Measurements from ENCODE around the gene TIGD4.
A peak's percentile ranks its signal among the peaks of the same experiment; 100 is the strongest.
"Not testable (repeated sequence)": the region's sequence is repeated elsewhere in the genome, so short reads cannot be mapped to it uniquely, and the experiment has no call there.

Gene TIGD4

DNA sequence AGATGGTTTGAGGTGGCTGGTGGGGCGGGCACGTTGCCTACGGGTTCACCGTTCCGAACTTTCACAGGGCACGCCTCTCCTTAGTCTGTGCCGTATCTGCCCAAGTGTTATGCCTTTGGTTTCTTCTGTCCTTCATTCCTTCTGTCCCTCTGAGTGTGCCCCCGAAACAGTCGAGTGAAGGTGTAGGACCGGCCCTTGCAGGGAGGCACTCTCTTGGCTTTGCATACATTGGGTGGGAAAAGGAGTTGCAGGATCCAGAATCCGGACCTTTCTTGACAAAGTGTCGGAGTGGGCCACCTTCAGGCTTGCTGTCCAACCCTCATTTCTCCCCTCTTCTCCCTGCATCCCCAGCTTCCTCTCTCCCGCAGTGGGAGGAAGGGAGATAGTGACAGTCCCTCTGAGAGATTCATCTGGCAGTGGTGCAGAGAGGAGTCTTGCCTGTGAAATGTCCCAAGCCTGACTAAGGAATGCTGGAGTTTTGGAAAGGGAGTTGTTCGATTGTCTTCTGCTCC lies 793 bp upstream of the TIGD4 start:
- DNase-seq, result no peak

DNA sequence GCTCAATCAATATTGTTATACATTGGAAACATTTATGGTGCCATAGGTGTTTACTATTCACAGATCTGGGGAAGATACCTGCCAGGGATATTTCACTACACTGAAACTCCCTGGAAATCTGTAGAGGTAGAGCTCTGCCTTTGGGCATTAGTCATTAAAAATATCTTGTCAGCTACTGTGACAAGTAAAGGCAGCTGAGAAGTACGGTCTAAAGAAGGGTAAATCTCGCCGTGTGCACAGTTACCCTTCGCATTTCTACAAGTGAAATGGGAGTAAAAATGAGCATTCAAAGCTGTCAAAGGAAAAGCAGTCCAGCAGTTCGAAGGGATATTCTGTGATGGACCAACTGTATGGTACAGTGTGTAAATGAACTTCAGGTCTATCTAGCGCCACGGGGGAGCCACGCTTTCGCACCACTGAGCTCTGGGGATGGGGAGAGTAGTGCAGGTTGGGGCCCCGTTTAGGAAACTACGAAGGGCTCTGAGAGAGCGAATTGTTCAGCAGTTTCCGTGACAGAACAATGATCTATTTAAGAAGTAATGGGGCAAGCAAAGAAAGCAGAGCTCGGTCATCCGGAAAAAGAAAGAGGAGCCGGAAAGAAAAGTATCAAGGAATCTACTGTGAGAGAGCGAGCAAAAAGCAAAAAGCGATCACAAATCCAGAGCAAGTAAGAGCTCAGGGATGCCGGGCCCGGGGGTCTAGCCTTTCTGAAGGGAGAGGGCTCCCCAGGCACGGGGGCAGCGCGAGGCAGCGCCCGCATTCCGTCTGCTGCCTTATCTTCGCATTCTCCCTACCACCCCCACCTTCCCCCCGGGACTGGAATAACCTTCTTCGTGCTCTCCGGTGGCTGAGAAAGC lies 646 bp downstream of the TIGD4 start:
- peak in 1 of 2 experiments; percentile 13 for DNase-seq

- no peak for DNase-seq
Observed at GRCh38 chr4:152777488-152777887, 2.0 kb downstream of the TIGD4 start.

DNA sequence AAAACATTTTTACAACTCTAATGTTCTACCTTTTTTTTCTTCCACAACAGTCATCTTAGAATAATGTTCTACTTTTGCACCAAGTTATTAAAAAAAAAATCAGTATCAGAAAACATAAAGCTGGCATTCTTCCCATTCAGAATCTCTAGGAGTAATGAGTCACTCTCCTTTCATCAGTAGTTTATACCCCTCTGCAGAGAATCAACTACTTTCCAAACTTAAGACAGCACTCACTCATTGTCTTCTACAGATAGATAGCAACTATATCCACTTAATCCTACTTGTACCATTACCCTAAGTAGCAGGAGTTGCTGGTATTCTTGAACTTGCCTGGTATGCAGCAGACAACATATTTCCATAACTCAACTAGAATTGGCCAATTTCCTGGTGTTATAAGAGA lies 3.2 kb downstream of the TIGD4 start:
- no peak for DNase-seq

- DNase-seq, result no peak
Observed at GRCh38 chr4:152773953-152774352, 5.6 kb downstream of the TIGD4 start.

- DNase-seq, result no peak
Observed at GRCh38 chr4:152773339-152773738, 6.2 kb downstream of the TIGD4 start.

- no peak for DNase-seq
Observed at GRCh38 chr4:152771741-152772533, 7.6 kb downstream of the TIGD4 start.

GRCh38 chr4:152765069-152765737 lies 14.3 kb downstream of the TIGD4 start:
- DNase-seq, result not testable (repeated sequence)

- DNase-seq, result no peak
Observed at GRCh38 chr4:152763796-152764195, 15.7 kb downstream of the TIGD4 start.

DNA sequence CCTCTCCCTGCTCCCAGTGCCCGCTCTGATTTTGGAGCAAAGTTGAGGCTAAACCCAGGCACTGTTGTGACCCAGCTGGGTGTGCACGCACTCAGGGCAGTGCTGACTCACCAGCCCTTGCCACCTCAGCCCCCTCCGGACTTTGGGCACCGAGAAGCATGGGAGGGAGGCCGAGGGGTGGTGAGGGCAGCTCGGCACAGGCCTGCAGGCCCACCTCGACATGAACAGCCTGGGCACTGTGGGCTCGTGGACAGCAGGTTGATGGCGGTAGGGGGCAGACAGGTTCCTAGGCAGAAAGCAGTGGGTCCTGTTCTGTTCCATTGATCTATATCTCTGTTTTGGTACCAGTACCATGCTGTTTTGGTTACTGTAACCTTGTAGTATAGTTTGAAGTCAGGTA lies 30.9 kb downstream of the TIGD4 start:
- no peak for DNase-seq

- no peak for DNase-seq
Observed at GRCh38 chr4:152747444-152747843, 32.1 kb downstream of the TIGD4 start.

- no peak for DNase-seq
Observed at GRCh38 chr4:152738827-152739226, 40.7 kb downstream of the TIGD4 start.

GRCh38 chr4:152735906-152736305 lies 43.6 kb downstream of the TIGD4 start:
- DNase-seq, result no peak

- DNase-seq, result peak in 1 of 2 experiments; percentile 2
Observed at GRCh38 chr4:152735396-152735859, 44.1 kb downstream of the TIGD4 start.

DNA sequence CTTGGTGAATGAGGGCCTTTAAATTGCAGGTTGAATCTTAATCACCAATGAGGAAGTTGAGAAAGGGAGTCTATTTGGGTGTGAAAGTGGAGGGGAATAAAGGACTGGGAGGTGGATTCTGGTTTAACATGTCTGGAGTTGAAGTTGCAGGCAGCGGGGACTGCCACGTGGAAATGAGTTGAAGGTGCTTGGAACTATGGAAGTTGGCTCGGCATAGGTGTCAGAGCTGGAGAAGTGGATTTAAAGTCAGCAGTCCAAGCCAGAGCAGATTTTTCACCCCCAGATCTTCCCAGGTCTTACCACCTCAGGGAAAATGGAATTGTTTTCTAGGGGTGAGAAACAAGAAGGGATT lies 44.9 kb downstream of the TIGD4 start:
- no peak for DNase-seq

DNA sequence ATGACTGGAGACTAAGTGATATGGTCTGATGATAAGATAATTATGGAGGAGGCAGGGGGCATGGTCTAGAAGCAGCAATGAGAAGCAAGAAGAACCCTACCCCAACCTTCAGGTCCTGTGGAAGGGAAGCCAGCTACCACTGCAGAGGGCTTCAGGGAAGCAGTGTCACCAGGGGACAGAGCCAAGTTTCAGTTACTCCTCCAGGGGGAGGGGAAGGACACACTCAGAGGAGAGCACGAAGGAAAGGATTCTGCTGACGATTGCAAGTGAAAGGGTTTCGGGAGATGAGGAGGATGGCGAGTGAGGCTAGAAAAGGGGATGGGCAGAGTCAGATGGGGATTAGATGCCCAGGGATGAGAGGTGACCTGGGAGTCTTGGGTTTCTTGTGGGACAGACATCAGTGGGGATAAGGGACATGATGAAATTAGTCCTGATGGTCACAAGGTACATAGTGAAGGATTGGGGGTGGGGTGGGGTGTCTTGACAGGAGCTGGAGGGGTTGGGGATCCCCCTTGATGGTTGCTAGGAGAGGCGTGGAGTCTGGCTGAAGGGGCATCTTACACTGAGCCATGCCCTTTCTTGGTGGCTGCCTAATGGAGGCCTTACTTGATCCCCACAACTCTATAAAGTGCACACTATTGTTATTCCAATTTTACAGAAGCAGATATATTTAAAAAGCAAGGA lies 45.4 kb downstream of the TIGD4 start:
- DNase-seq, result no peak

DNA sequence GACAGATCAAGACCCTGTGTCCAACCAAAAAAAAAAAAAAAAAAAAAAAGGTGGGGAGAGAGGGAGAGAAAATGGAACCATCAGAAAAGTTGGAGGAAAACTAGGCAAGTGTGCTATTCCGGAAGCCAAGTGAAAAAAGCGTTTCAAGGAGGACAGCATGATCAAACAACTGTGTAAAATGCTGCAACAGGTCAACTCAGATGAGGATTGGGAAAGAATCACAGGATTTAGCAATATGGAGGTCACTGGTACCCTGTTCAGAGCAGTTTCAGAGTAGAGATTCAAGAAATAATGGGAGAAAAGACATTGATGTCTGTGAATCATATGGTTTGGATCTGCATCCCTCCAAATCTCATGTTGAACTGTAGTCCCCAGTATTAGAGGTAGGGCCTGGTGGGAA lies 47.5 kb downstream of the TIGD4 start:
- no peak for DNase-seq

- DNase-seq, result no peak
Observed at GRCh38 chr4:152729466-152729865, 50.1 kb downstream of the TIGD4 start.

DNA sequence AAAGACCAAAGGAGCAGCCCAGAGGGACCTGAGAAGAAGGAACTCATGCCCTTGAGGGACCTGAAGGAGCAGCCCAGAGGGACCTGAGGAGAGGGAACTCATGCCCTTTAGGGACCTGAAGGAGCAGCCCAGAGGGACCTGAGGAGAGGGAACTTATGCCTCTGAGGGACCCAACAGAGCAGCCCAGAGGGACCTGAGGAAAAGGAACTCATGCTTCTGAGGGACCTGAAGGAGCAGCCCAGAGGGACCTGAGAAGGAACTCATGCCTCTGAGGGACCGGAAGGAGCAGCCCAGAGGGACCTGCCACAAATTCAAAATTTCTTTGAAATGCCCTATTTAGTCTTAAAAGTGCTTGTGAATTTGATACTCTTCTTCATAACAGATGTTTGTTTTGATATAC lies 51.2 kb downstream of the TIGD4 start:
- DNase-seq, result no peak

DNA sequence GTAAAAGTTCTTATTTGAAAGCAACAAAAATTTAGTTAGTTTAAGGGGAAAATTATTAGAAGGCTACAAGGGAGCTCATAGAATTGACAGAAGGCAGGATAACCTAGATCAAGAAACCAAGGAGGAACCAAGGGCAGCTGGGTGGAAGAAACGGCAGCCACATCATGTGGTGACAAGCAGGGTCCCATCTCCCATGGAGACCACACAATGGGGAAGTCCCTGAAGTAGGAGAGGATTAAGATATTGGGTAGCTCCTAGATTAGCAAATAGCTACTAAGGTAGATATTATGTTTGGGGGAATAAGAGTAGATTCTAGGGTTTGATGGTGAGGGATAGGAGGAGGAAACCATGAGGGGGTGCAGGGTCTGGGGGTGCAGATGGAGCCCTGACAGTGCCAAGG lies 51.7 kb downstream of the TIGD4 start:
- no peak for DNase-seq

- DNase-seq, result no peak
Observed at GRCh38 chr4:152724494-152724893, 55.0 kb downstream of the TIGD4 start.

DNA sequence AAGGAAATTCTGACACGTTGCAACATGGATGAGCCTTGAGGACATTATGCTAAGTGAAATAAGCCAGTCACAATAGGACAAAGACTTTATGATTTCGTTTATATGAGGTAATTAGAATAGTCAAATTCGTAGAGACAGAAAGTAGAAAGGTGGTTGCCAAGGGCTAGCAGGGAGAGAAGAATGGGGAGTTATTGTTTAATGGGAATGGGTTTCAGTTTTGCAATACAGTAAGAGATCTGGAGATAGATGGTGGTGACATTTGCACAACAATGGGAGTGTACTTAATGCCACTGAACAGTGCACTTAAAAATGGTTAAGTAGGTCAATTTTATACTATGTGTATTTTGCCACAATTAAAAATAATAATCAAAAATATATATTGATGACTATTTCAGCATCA lies 56.3 kb downstream of the TIGD4 start:
- no peak for DNase-seq
